ENCODE results near the gene KAZN.

GRCh38 chr1:15028102-15028501 is 429.6 kb downstream of the KAZN start:
- TF ChIP-seq, protein P1, sequence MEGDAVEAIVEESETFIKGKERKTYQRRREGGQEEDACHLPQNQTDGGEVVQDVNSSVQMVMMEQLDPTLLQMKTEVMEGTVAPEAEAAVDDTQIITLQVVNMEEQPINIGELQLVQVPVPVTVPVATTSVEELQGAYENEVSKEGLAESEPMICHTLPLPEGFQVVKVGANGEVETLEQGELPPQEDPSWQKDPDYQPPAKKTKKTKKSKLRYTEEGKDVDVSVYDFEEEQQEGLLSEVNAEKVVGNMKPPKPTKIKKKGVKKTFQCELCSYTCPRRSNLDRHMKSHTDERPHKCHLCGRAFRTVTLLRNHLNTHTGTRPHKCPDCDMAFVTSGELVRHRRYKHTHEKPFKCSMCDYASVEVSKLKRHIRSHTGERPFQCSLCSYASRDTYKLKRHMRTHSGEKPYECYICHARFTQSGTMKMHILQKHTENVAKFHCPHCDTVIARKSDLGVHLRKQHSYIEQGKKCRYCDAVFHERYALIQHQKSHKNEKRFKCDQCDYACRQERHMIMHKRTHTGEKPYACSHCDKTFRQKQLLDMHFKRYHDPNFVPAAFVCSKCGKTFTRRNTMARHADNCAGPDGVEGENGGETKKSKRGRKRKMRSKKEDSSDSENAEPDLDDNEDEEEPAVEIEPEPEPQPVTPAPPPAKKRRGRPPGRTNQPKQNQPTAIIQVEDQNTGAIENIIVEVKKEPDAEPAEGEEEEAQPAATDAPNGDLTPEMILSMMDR (IDR thresholded peaks at IDR 0.05; ENCODE audit: control extremely low read depth in 1 of 3, insufficient read depth in 1 of 3, low read depth in 1 of 3, low read length in 3 of 3): no peak
- TF ChIP-seq SIX5 (IDR thresholded peaks at IDR 0.05; ENCODE audit: low read depth, low read length) (no peak), TEAD4 (IDR thresholded peaks at IDR 0.05; ENCODE audit: low read depth, low read length) (no peak)
